ENCODE measurements around the gene PPT1.

GRCh38 chr1:40042341-40042740, 54.7 kb downstream of the PPT1 start:
- TF ChIP-seq POLR2AphosphoS5 (IDR thresholded peaks at IDR 0.05) (no peak), CTCF (IDR thresholded peaks at IDR 0.05; ENCODE audit: poor library complexity, severe bottlenecking) (no peak), EP300 (conservative IDR thresholded peaks at IDR 0.05; ENCODE audit: poor library complexity, severe bottlenecking) (no peak), REST (IDR thresholded peaks at IDR 0.05; ENCODE audit: borderline replicate concordance) (no peak), TAF1 (IDR thresholded peaks at IDR 0.05; ENCODE audit: low read depth) (no peak)
